ENCODE measurements around the gene TPST1. TPM values are rescaled to one million over a fixed set of nuclear protein-coding genes. Genes with fewer than 3 reads are reported as not detected.

The TPST1 gene
- total and polyA plus RNA-seq, 9 of the 15 experiments (the other 6 are each of a cell fraction or from before 2014, with no cell fraction given), result 0.15 to 2.2 (median 0.53) TPM

- TF ChIP-seq NKRF (IDR thresholded peaks at IDR 0.05; ENCODE audit: borderline replicate concordance), result no peak
- TF ChIP-seq TRIM28 (IDR thresholded peaks at IDR 0.05), result peak; percentile 99
- 0 out of 4 replicates have a peak, but pooled peaks of 1 of the 2 experiments have one; percentile 51 for TF ChIP-seq ARNT (IDR thresholded peaks at IDR 0.05)
- peak; percentile 86 for TF ChIP-seq XRCC3 (IDR thresholded peaks at IDR 0.05)
- TF ChIP-seq HMGXB4 (CRISPR knock-in tag; IDR thresholded peaks at IDR 0.05), result no peak
Measured at GRCh38 chr7:66265566-66265965, 60.4 kb downstream of the TPST1 start (continued).

- DNase-seq (ENCODE audit: extremely low read depth in 1 of 4, low spot score in 3 of 4) (no peak), FAIRE-seq (no peak), ATAC-seq (no peak)
- Histone ChIP-seq H3K4me2 (ENCODE audit: insufficient read depth, low read length) (no peak overlapping the region), H3K9ac (ENCODE audit: insufficient read depth in 1 of 2, low read depth in 2 of 2, low read length in 2 of 2) (no peak overlapping the region), H3K9me3 (replicated peaks; ENCODE audit: control insufficient read depth, insufficient read depth, low read depth, low read length) (peaks cover 17% of the 10 kb centered on the region), H3K36me3 (ENCODE audit: control insufficient read depth, insufficient read depth, low read length) (no peaks in the 10 kb centered on the region), H3K79me2 (ENCODE audit: control insufficient read depth, insufficient read depth, low read length) (no peaks in the 10 kb centered on the region), H3K4me3 (no peak overlapping the region), H3K27me3 (ENCODE audit: control insufficient read depth in 2 of 2, insufficient read depth in 2 of 2, low read length in 2 of 2) (no peaks in the 10 kb centered on the region; a peak in 1 of 5 replicates), H3K9me1 (ENCODE audit: control insufficient read depth, insufficient read depth, low read length) (no peaks in the 10 kb centered on the region), H4K20me1 (replicated peaks; ENCODE audit: control insufficient read depth, insufficient read depth, low read length) (no peaks in the 10 kb centered on the region), H2AFZ (ENCODE audit: low read depth, low read length) (no peak overlapping the region), H3K4me1 (replicated peaks in 1 of 2; ENCODE audit: control insufficient read depth in 2 of 2, insufficient read depth in 2 of 2, low read length in 2 of 2) (no peaks in the 10 kb centered on the region), H3K27ac (ENCODE audit: extremely low read depth, low read depth, low read length) (no peak overlapping the region)
- TF ChIP-seq ZNF76 (CRISPR knock-in tag; IDR thresholded peaks at IDR 0.05; ENCODE audit: borderline replicate concordance) (no peak), ZNF239 (CRISPR knock-in tag; IDR thresholded peaks at IDR 0.05) (no peak), ZNF644 (tag; IDR thresholded peaks at IDR 0.05; ENCODE audit: low read depth) (no peak), NONO (IDR thresholded peaks at IDR 0.05; ENCODE audit: low read depth in 2 of 2, low read length in 1 of 2) (no peak), ZNF140 (CRISPR knock-in tag; IDR thresholded peaks at IDR 0.05) (no peak), HDAC6 (IDR thresholded peaks at IDR 0.05; ENCODE audit: low read depth, low read length) (no peak), ELK1 (CRISPR knock-in tag; IDR thresholded peaks at IDR 0.05) (no peak)
- in situ Hi-C loops (cut with MboI), result no loop called here
- ChIA-PET CTCF (ENCODE audit: low intra/inter-chr PET ratio) (no interaction called here), POLR2A (no interaction called here)
- 0% methylated on average over 2 of the region's 2 CpGs for WGBS (ENCODE audit: insufficient coverage, low coverage, missing lambda C conversion rate)
- BruUV-seq (replicated peaks), result no TSS peak
- intact Hi-C loops (cut with micrococcal nuclease), result no loop called here
Measured at GRCh38 chr7:66267249-66267648, 62.1 kb downstream of the TPST1 start.

All from K562 (cell line).